HepG2 (cell line): ENCODE measurements around the gene FAM53C. TPM values are rescaled to one million over a fixed set of nuclear protein-coding genes. Genes with fewer than 3 reads are reported as not detected.
A peak's percentile ranks its signal among the peaks of the same experiment; 100 is the strongest.

ENCODE experiments used
- ARNTL ChIP-seq: sonication (generic); formaldehyde crosslinking; IDR thresholded peaks from 2 replicates; pipeline ENCODE4 v1.4.0; 2020; ENCODE audit warnings: mild to moderate bottlenecking, missing genetic modification reagents
- CHD2 ChIP-seq: IDR thresholded peaks from 2 replicates; pipeline ENCODE4 v1.6.1; 2011; ENCODE audit warnings: low read depth, low read length, improper control_type of control experiment
- FOXA3 ChIP-seq: IDR thresholded peaks from 2 replicates; pipeline ENCODE4 v1.6.1; 2016; ENCODE audit warnings: missing genetic modification reagents, missing compliant biosample characterization
- IRF2 ChIP-seq: IDR thresholded peaks from 2 replicates; pipeline ENCODE4 v1.6.1; 2018; ENCODE audit warnings: missing genetic modification reagents, missing compliant biosample characterization
- NFE2L1 ChIP-seq: sonication (generic); formaldehyde crosslinking; IDR thresholded peaks from 2 replicates; pipeline ENCODE4 v1.4.0; 2020; ENCODE audit warnings: missing genetic modification reagents, mild to moderate bottlenecking, borderline replicate concordance
- NFKB2 ChIP-seq: sonication (generic); formaldehyde crosslinking; IDR thresholded peaks from 2 replicates; pipeline ENCODE4 v1.4.0; 2020; ENCODE audit warnings: missing genetic modification reagents, borderline replicate concordance
- NR2C2 ChIP-seq: sonication (generic); formaldehyde crosslinking; IDR thresholded peaks from 2 replicates; pipeline ENCODE4 v1.4.0; 2020; ENCODE audit warnings: missing genetic modification reagents, mild to moderate bottlenecking, moderate library complexity, borderline replicate concordance
- POLR2AphosphoS5 ChIP-seq: IDR thresholded peaks from 2 replicates; pipeline ENCODE4 v1.6.1; 2012; ENCODE audit warnings: low read depth, low read length
- ZNF724P ChIP-seq: sonication (generic); formaldehyde crosslinking; IDR thresholded peaks from 2 replicates; pipeline ENCODE4 v1.8.0; 2022; ENCODE audit warnings: missing genetic modification reagents, borderline replicate concordance
- ZNF83 ChIP-seq: sonication (generic); formaldehyde crosslinking; IDR thresholded peaks from 2 replicates; pipeline ENCODE4 v1.4.0; 2020; ENCODE audit warnings: missing genetic modification reagents, mild to moderate bottlenecking, borderline replicate concordance
- polyA plus RNA-seq, 8 experiments: library from polyadenylated mRNA; depleted of rRNA in 3 of 8; stranded (reverse) in 7 of 8; unstranded in 1 of 8; fragments of >200 nt; fragmentation: Illumina TruSeq in 4 of 8; extraction: Trizol in 4 of 8; gene quantifications; 2 replicates each; pipeline versions ENCODE4 v1.2.1 to v1.2.3, GENCODE V29; 2011 to 2016; ENCODE audit warnings: low read depth in 4 of 8, missing spikeins in 1 of 8, mixed read lengths in 1 of 8; ENCODE audit not compliant: insufficient read depth in 1 of 8
- total RNA-seq, 5 experiments: library from RNA; depleted of rRNA; stranded (reverse); fragments of >200 nt; fragmentation: Illumina TruSeq; extraction: Trizol; gene quantifications; 2 replicates each; pipeline ENCODE4 v1.2.3, GENCODE V29; 2016; ENCODE audit warnings: low read depth in 1 of 5
- TF ChIP-seq, protein P1 (sequence below): sonication (generic); formaldehyde crosslinking; conservative IDR thresholded peaks from 2 replicates; pipeline ENCODE4 v1.8.0; 2022; ENCODE audit warnings: mild to moderate bottlenecking, moderate library complexity, missing genetic modification reagents
- TF ChIP-seq, protein P2 (sequence below): sonication (generic); formaldehyde crosslinking; IDR thresholded peaks from 2 replicates; pipeline ENCODE4 v1.8.1; 2023; ENCODE audit warnings: mild to moderate bottlenecking, missing genetic modification reagents, borderline replicate concordance
- TF ChIP-seq, protein P3 (sequence below), 2 experiments: sonication (generic) in 1 of 2; formaldehyde crosslinking in 1 of 2; IDR thresholded peaks; 2 replicates each; pipeline versions ENCODE4 v1.4.0 to v1.6.1; 2018 to 2020; ENCODE audit warnings: missing genetic modification reagents in 2 of 2, borderline replicate concordance in 1 of 2, low read depth in 1 of 2, mild to moderate bottlenecking in 1 of 2, missing biosample characterization in 1 of 2
- TF ChIP-seq, protein P4 (sequence below): sonication (generic); formaldehyde crosslinking; IDR thresholded peaks from 2 replicates; pipeline ENCODE4 v1.4.0; 2020; ENCODE audit warnings: mild to moderate bottlenecking, missing genetic modification reagents
- TF ChIP-seq, protein P5 (sequence below): sonication (generic); formaldehyde crosslinking; conservative IDR thresholded peaks from 2 replicates; pipeline ENCODE4 v1.4.0; 2020; ENCODE audit warnings: mild to moderate bottlenecking, missing genetic modification reagents, moderate library complexity
- TF ChIP-seq, protein P6 (sequence below): sonication (generic); formaldehyde crosslinking; IDR thresholded peaks from 2 replicates; pipeline ENCODE4 v1.4.0; 2020; ENCODE audit warnings: missing genetic modification reagents
- TF ChIP-seq, protein P7 (sequence below): sonication (generic); formaldehyde crosslinking; IDR thresholded peaks from 2 replicates; pipeline ENCODE4 v1.4.0; 2020; ENCODE audit warnings: missing genetic modification reagents

The FAM53C gene
- total and polyA plus RNA-seq, 2 of the 13 experiments (the other 11 are each of a cell fraction or from before 2014, with no cell fraction given) = 26.9 to 30.1 TPM

DNA sequence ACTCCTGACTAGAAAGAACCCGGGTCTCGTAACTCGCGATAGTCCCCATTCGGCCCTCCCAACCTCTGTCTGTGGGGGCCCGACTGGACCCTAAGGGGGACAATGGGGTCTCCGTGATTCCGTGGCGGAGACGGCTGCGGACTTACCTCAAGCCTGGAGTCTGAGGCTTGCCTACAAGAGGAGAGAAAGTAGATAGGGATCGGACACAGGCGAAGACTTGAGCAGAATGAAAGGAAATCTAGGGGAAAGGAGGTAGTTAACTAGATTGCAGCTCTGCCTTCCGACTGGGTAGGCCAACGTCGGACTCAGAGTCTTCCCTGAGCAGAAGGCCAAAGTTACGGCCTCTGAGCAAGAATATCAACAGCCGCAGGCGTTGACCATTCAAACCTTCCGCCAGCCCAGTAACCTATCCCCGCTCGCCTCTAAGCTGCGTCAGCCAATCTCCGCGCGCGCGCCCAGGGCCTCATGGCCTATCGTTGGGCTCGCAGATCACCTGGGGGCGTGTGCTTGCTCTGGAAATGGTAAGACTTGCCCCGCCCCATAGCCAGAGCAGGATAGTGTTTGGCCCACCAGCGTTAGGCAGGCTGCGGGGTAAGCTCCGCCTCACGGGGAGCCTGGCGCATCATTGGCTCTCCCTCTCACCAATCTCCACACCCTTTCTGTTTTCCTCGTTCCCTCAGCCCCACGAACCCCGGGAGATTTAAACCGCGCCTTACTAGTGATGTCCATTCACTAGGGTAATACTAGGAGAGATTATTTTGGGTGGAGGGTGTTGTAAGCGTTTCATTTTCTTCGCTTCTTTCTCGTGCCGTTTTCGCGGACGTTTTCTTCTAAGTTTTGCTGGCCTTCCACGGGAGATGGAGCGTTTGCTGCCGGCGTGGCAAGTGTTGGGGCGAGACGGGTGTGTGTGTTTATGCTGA, 6.4 kb upstream of the FAM53C start, which contains the start of gene CDC25C (continued):
- TF ChIP-seq, protein P1, sequence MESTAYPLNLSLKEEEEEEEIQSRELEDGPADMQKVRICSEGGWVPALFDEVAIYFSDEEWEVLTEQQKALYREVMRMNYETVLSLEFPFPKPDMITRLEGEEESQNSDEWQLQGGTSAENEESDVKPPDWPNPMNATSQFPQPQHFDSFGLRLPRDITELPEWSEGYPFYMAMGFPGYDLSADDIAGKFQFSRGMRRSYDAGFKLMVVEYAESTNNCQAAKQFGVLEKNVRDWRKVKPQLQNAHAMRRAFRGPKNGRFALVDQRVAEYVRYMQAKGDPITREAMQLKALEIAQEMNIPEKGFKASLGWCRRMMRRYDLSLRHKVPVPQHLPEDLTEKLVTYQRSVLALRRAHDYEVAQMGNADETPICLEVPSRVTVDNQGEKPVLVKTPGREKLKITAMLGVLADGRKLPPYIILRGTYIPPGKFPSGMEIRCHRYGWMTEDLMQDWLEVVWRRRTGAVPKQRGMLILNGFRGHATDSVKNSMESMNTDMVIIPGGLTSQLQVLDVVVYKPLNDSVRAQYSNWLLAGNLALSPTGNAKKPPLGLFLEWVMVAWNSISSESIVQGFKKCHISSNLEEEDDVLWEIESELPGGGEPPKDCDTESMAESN = peak; percentile 54; the same call in 1 of the 2 replicates
- TF ChIP-seq NR2C2 = 0 out of 2 replicates have a peak, but pooled peaks have one; percentile 8
- TF ChIP-seq, protein P2, sequence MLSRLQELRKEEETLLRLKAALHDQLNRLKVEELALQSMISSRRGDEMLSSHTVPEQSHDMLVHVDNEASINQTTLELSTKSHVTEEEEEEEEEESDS (CRISPR knock-in tag) = 0 out of 2 replicates have a peak, but pooled peaks have one; percentile 14
- peak; percentile 12; the same call in 1 of the 2 replicates for TF ChIP-seq FOXA3 (CRISPR knock-in tag)
- TF ChIP-seq IRF2 = peak; percentile 41; the same call in 1 of the 2 replicates
- peak; percentile 71; the same call in 1 of the 2 replicates for TF ChIP-seq CHD2
- TF ChIP-seq, protein P3, sequence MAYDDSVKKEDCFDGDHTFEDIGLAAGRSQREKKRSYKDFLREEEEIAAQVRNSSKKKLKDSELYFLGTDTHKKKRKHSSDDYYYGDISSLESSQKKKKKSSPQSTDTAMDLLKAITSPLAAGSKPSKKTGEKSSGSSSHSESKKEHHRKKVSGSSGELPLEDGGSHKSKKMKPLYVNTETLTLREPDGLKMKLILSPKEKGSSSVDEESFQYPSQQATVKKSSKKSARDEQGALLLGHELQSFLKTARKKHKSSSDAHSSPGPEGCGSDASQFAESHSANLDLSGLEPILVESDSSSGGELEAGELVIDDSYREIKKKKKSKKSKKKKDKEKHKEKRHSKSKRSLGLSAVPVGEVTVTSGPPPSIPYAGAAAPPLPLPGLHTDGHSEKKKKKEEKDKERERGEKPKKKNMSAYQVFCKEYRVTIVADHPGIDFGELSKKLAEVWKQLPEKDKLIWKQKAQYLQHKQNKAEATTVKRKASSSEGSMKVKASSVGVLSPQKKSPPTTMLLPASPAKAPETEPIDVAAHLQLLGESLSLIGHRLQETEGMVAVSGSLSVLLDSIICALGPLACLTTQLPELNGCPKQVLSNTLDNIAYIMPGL (CRISPR knock-in tag; IDR thresholded peaks at IDR 0.05; ENCODE audit: borderline replicate concordance in 1 of 2, low read depth in 1 of 2) = peak; percentile 12 to 25; a peak in 2 of 4 replicates
- no peak for TF ChIP-seq ZNF83 (CRISPR knock-in tag)
- TF ChIP-seq, protein P4, sequence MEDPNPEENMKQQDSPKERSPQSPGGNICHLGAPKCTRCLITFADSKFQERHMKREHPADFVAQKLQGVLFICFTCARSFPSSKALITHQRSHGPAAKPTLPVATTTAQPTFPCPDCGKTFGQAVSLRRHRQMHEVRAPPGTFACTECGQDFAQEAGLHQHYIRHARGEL (CRISPR knock-in tag) = no peak
- TF ChIP-seq, protein P5, sequence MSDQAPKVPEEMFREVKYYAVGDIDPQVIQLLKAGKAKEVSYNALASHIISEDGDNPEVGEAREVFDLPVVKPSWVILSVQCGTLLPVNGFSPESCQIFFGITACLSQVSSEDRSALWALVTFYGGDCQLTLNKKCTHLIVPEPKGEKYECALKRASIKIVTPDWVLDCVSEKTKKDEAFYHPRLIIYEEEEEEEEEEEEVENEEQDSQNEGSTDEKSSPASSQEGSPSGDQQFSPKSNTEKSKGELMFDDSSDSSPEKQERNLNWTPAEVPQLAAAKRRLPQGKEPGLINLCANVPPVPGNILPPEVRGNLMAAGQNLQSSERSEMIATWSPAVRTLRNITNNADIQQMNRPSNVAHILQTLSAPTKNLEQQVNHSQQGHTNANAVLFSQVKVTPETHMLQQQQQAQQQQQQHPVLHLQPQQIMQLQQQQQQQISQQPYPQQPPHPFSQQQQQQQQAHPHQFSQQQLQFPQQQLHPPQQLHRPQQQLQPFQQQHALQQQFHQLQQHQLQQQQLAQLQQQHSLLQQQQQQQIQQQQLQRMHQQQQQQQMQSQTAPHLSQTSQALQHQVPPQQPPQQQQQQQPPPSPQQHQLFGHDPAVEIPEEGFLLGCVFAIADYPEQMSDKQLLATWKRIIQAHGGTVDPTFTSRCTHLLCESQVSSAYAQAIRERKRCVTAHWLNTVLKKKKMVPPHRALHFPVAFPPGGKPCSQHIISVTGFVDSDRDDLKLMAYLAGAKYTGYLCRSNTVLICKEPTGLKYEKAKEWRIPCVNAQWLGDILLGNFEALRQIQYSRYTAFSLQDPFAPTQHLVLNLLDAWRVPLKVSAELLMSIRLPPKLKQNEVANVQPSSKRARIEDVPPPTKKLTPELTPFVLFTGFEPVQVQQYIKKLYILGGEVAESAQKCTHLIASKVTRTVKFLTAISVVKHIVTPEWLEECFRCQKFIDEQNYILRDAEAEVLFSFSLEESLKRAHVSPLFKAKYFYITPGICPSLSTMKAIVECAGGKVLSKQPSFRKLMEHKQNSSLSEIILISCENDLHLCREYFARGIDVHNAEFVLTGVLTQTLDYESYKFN (CRISPR knock-in tag) = no peak; the same call in 1 of the 2 replicates
- TF ChIP-seq ARNTL (CRISPR knock-in tag) = no peak
- TF ChIP-seq ZNF724P (CRISPR knock-in tag) = peak; percentile 77; the same call in 1 of the 2 replicates
- TF ChIP-seq POLR2AphosphoS5 = peak; percentile 66
- TF ChIP-seq, protein P6, sequence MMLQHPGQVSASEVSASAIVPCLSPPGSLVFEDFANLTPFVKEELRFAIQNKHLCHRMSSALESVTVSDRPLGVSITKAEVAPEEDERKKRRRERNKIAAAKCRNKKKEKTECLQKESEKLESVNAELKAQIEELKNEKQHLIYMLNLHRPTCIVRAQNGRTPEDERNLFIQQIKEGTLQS (CRISPR knock-in tag) = no peak
- TF ChIP-seq NFE2L1 = no peak
- TF ChIP-seq, protein P7, sequence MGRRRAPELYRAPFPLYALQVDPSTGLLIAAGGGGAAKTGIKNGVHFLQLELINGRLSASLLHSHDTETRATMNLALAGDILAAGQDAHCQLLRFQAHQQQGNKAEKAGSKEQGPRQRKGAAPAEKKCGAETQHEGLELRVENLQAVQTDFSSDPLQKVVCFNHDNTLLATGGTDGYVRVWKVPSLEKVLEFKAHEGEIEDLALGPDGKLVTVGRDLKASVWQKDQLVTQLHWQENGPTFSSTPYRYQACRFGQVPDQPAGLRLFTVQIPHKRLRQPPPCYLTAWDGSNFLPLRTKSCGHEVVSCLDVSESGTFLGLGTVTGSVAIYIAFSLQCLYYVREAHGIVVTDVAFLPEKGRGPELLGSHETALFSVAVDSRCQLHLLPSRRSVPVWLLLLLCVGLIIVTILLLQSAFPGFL (CRISPR knock-in tag) = no peak
- peak; percentile 58; the same call in 1 of the 2 replicates for TF ChIP-seq NFKB2 (CRISPR knock-in tag)
